Measurements from ENCODE around the gene CUEDC1.
A peak's percentile ranks its signal among the peaks of the same experiment; 100 is the strongest.
"Not testable (repeated sequence)": the region's sequence is repeated elsewhere in the genome, so short reads cannot be mapped to it uniquely, and the experiment has no call there.

The CUEDC1 gene

DNA sequence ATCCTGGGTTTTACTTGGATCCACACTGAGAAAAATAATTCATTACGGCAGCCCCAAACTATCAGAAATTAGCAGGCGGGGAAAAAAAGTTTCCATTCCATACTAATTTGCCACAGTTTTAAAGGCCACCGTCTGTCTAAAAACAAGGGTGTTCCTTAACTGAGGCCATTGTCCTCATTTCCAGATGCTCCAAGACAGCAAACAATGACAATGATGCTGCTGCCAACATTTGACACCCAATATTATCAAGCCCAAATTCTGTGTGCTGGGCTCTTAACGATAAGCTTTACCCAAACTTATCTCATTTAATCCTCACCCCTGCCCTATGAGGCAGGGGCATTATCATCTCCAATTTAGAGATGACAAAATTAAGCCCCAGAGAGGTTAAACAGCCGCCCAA, 26.3 kb downstream of the CUEDC1 start:
- Histone ChIP-seq H3K27ac (ENCODE audit: low read depth in 2 of 2, low read length in 2 of 2) (peak overlapping the region; percentile 4 to 48), H3K4me3 (ENCODE audit: low read length in 2 of 2) (no peak overlapping the region), H3K4me1 (ENCODE audit: control insufficient read depth in 2 of 2, insufficient read depth in 2 of 2, low read length in 2 of 2) (peaks cover 16 to 25% of the 10 kb centered on the region in 2 donors), H3K27me3 (ENCODE audit: control insufficient read depth in 2 of 2, insufficient read depth in 2 of 2, low read length in 2 of 2) (no peaks in the 10 kb centered on the region), H3K9ac (ENCODE audit: low read depth in 1 of 2, low read length in 2 of 2) (no peak overlapping the region), H3K9me3 (ENCODE audit: control insufficient read depth in 2 of 2, low read length in 2 of 2) (no peaks in the 10 kb centered on the region), H3K36me3 (ENCODE audit: control insufficient read depth in 2 of 2, insufficient read depth in 2 of 2, low read length in 2 of 2) (no peaks in the 10 kb centered on the region)

DNA sequence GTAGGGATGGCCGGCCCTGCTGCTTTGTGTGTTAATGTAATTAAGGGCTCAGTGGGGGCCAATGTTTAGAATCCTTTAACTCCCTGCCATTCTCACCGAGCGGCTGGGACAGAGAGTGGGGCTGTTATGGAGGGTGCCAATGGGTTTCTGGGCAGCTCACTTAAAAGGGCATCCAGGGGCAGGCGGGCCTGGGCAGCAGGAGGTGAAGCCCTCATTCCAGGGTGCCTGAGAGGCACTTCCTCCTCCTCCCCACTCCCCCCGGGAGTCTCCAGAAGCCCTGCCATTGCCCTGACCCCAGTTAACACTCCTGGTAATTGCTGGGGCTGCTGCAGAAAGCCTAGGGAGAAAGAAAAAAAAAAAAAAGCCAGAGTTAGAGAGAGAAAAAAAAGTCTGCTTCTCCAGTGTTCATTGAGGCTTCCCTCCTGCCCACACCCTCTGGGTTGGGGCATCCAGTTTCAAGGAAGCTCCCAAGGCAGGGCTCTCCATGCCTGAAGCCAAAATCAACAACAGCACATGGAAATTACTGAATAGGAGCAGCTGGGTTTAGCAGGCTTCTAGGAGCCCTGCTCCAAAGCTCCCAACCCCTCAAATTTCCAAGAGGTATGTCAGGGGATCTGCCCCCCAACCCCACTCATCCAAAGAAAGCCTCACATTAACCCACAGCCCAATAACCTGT, 28.0 kb downstream of the CUEDC1 start:
- Histone ChIP-seq H3K9ac (ENCODE audit: low read depth in 1 of 2, low read length in 2 of 2) (peak overlapping the region in 1 of 2 donors; percentile 29), H3K27ac (ENCODE audit: low read depth in 2 of 2, low read length in 2 of 2) (peak overlapping the region; percentile 34 to 77), H3K27me3 (ENCODE audit: control insufficient read depth in 2 of 2, insufficient read depth in 2 of 2, low read length in 2 of 2) (no peaks in the 10 kb centered on the region), H3K4me3 (ENCODE audit: low read length in 2 of 2) (no peak overlapping the region), H3K4me1 (ENCODE audit: control insufficient read depth in 2 of 2, insufficient read depth in 2 of 2, low read length in 2 of 2) (peaks cover 20 to 30% of the 10 kb centered on the region in 2 donors), H3K36me3 (ENCODE audit: control insufficient read depth in 2 of 2, insufficient read depth in 2 of 2, low read length in 2 of 2) (no peaks in the 10 kb centered on the region), H3K9me3 (ENCODE audit: control insufficient read depth in 2 of 2, low read length in 2 of 2) (no peaks in the 10 kb centered on the region)

DNA sequence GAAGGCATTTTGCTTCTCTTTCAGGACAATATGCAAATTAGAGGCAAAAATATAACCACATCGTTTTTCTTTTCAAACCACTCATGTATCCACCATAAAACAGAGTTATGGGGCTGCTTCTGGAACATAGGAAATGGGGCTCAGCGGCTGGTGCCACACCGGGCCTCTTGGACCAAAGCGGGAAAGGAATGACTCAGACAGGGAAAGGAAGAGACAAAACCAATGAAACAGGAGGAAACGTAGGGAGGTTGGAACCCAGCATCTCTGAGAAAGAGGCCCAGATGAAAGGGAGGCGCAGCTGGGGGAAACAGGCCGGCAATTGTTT, 28.5 kb downstream of the CUEDC1 start:
- peaks cover 23 to 32% of the 10 kb centered on the region in 2 donors for H3K4me1 ChIP-seq (ENCODE audit: control insufficient read depth in 2 of 2, insufficient read depth in 2 of 2, low read length in 2 of 2)
- peak overlapping the region in 1 of 2 donors; percentile 29 for H3K9ac ChIP-seq (ENCODE audit: low read depth in 1 of 2, low read length in 2 of 2)

DNA sequence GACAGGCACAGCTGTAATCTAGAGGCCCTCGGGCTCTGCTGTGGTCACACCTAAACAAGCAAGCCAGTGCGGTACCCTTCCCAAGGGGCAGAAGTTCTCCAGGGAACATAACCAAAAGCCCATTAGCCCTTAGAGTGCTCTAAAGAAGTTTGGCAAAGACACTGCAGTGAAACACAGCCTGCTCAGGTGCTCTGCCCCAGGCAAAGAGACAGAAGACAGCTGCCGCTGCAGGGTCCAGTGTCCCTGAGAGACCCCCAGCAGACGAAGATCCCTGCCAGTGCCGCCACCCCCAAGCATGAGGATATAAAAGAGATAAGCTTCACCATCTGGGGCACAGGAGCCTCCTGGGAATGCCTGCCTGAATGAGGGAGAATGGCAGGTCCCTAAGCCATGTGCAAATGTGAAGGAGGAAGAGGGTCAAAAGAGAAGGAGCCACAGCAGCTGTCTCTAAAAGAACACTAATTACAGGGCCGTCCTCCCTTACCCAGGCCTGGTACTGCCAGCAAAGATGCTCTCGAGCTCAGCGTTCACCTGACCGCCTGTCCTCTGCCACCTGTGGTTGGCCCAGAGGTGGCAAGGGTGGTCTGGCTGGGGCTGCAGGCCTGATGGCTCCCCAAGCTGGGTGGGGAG, 29.7 kb downstream of the CUEDC1 start:
- Histone ChIP-seq H3K9me3 (ENCODE audit: control insufficient read depth in 2 of 2, low read length in 2 of 2) (no peaks in the 10 kb centered on the region), H3K4me1 (ENCODE audit: control insufficient read depth in 2 of 2, insufficient read depth in 2 of 2, low read length in 2 of 2) (peaks cover 32 to 39% of the 10 kb centered on the region in 2 donors), H3K27ac (ENCODE audit: low read depth in 2 of 2, low read length in 2 of 2) (peak overlapping the region in 1 of 2 donors; percentile 4), H3K4me3 (ENCODE audit: low read length in 2 of 2) (no peak overlapping the region), H3K9ac (ENCODE audit: low read depth in 1 of 2, low read length in 2 of 2) (peak overlapping the region in 1 of 2 donors; percentile 32), H3K36me3 (ENCODE audit: control insufficient read depth in 2 of 2, insufficient read depth in 2 of 2, low read length in 2 of 2) (no peaks in the 10 kb centered on the region), H3K27me3 (ENCODE audit: control insufficient read depth in 2 of 2, insufficient read depth in 2 of 2, low read length in 2 of 2) (no peaks in the 10 kb centered on the region)

More for the DNA sequence above, 28.5 kb downstream of the CUEDC1 start:
- Histone ChIP-seq H3K27ac (ENCODE audit: low read depth in 2 of 2, low read length in 2 of 2) (peak overlapping the region; percentile 34 to 77), H3K4me3 (ENCODE audit: low read length in 2 of 2) (no peak overlapping the region), H3K36me3 (ENCODE audit: control insufficient read depth in 2 of 2, insufficient read depth in 2 of 2, low read length in 2 of 2) (no peaks in the 10 kb centered on the region), H3K27me3 (ENCODE audit: control insufficient read depth in 2 of 2, insufficient read depth in 2 of 2, low read length in 2 of 2) (no peaks in the 10 kb centered on the region), H3K9me3 (ENCODE audit: control insufficient read depth in 2 of 2, low read length in 2 of 2) (no peaks in the 10 kb centered on the region)

DNA sequence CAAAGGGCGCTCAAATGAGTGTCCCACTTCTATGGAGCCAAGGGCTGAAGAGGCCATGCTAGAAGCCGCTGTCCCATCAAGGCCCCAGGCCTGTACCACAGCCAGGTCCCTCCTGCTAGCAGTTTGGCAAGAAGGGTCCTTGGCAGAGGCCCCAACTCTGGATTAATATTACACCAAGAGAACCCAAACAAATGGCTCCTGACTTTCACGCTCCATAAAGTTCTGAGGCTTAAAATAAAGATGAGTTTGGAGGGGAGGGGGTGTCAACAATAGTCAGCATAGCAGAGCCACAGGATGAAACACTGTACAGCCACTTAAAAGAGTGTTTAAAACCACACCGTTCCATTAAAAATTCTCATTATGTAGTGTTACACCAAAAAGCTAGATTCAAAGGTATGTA, 30.5 kb downstream of the CUEDC1 start:
- Histone ChIP-seq H3K4me1 (ENCODE audit: control insufficient read depth in 2 of 2, insufficient read depth in 2 of 2, low read length in 2 of 2) (peaks cover 32 to 44% of the 10 kb centered on the region in 2 donors), H3K36me3 (ENCODE audit: control insufficient read depth in 2 of 2, insufficient read depth in 2 of 2, low read length in 2 of 2) (no peaks in the 10 kb centered on the region), H3K27ac (ENCODE audit: low read depth in 2 of 2, low read length in 2 of 2) (no peak overlapping the region), H3K9me3 (ENCODE audit: control insufficient read depth in 2 of 2, low read length in 2 of 2) (no peaks in the 10 kb centered on the region), H3K9ac (ENCODE audit: low read depth in 1 of 2, low read length in 2 of 2) (no peak overlapping the region), H3K4me3 (ENCODE audit: low read length in 2 of 2) (no peak overlapping the region), H3K27me3 (ENCODE audit: control insufficient read depth in 2 of 2, insufficient read depth in 2 of 2, low read length in 2 of 2) (no peaks in the 10 kb centered on the region)

DNA sequence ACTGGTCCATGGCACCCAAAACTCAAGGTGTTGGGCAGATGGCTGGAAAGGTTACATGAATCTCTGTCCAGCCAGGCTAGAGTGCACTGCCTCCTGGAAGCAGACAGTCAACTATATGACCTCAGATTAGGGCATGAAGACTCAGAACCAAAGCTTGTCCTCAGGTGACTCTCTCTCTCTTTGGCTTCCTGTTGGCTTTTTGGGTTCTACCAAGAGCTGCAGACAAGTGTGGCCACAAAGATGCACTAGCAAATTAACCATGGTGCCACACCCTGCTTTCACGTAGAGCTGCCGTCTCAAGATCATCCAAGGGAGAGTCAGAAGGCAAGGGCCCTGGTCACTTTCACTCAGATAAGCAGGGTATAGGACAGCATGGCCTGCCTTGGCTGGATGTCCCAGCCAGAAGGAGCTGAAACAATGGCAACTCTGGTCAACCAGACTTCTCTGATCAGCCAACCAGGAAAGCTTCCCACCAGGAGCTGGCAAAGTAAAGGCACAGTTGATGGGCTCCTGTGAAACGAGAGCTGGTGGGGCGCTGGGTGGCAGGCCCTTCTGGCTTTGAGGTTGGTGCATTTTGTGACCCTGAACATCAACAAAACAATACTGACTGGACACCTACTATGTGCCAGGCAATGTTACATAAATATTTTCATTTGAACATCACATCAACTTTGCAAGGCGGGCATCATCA, 31.9 kb downstream of the CUEDC1 start:
- no peaks in the 10 kb centered on the region for H3K9me3 ChIP-seq (ENCODE audit: control insufficient read depth in 2 of 2, low read length in 2 of 2)
- H3K4me1 ChIP-seq (ENCODE audit: control insufficient read depth in 2 of 2, insufficient read depth in 2 of 2, low read length in 2 of 2) = peaks cover 32 to 39% of the 10 kb centered on the region in 2 donors
- H3K9ac ChIP-seq (ENCODE audit: low read depth in 1 of 2, low read length in 2 of 2) = no peak overlapping the region
- no peak overlapping the region for H3K27ac ChIP-seq (ENCODE audit: low read depth in 2 of 2, low read length in 2 of 2)
- H3K36me3 ChIP-seq (ENCODE audit: control insufficient read depth in 2 of 2, insufficient read depth in 2 of 2, low read length in 2 of 2) = no peaks in the 10 kb centered on the region
- H3K27me3 ChIP-seq (ENCODE audit: control insufficient read depth in 2 of 2, insufficient read depth in 2 of 2, low read length in 2 of 2) = no peaks in the 10 kb centered on the region
- no peak overlapping the region for H3K4me3 ChIP-seq (ENCODE audit: low read length in 2 of 2)

DNA sequence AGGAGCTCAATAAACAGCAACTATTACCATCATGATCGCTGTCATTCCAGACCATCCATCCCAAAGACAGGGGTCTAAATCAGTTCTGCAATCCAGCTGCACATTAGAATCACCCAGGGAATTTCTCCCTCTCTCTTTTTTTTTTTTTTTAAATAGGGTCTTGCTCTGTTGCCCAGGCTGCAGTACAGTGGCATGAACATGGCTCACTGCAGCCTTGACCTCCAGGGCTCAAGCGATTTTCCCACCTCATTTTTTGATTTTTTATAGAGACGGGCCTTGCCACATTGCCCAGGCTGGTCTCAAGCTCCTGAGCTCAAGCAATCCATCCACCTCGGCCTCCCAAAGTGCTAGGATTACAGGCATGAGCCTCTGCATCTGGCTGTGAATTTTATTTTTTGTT, 32.5 kb downstream of the CUEDC1 start:
- peak overlapping the region; percentile 40 to 52 for H3K27ac ChIP-seq (ENCODE audit: low read depth in 2 of 2, low read length in 2 of 2)
- peaks cover 32 to 36% of the 10 kb centered on the region in 2 donors for H3K4me1 ChIP-seq (ENCODE audit: control insufficient read depth in 2 of 2, insufficient read depth in 2 of 2, low read length in 2 of 2)
- not testable (repeated sequence) for H3K4me3 ChIP-seq (ENCODE audit: low read length in 2 of 2); H3K36me3 ChIP-seq (ENCODE audit: control insufficient read depth in 2 of 2, insufficient read depth in 2 of 2, low read length in 2 of 2); H3K9ac ChIP-seq (ENCODE audit: low read depth in 1 of 2, low read length in 2 of 2); H3K27me3 ChIP-seq (ENCODE audit: control insufficient read depth in 2 of 2, insufficient read depth in 2 of 2, low read length in 2 of 2); H3K9me3 ChIP-seq (ENCODE audit: control insufficient read depth in 2 of 2, low read length in 2 of 2)

DNA sequence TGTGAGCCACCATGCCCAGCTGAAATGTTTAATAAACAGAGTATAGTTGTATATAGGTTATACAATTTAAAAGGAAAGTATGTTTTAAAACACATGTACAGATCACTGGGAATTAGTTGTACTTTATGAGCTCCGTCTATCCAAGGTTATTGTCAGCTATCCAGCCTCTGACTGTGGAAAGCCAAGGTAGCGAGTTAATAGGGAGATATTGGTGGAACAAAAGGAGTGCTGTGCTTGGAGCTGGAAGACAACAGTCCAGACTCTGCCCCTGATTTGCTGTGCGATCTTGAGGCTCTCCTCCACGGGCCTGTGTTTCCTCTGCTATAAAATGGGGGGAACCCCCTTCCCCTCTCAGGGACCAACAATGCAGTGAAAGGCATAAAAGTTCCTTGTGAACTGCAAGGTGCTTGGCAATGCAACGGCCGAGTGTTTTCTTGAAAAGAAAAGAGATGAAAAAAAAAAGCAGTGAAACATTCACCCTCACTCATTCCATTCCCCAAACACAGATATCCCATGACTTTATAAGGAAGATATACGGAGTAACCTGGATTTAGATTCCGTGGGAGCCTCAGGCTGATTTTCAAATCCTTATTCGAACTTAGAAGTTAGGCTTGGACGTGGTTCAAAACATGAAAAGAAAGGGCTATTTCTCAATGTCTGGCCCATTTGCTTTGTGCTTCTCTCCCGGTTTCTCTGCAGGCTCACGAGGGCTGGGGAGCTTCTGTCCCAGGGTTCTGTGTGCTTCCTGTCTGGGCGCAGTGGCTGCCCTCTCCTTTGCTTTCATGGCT, 34.1 kb downstream of the CUEDC1 start:
- no peaks in the 10 kb centered on the region for H3K9me3 ChIP-seq (ENCODE audit: control insufficient read depth in 2 of 2, low read length in 2 of 2)
- peak overlapping the region in 1 of 2 donors; percentile 27 for H3K9ac ChIP-seq (ENCODE audit: low read depth in 1 of 2, low read length in 2 of 2)
- H3K27ac ChIP-seq (ENCODE audit: low read depth in 2 of 2, low read length in 2 of 2) = peak overlapping the region; percentile 40 to 52
- no peak overlapping the region for H3K4me3 ChIP-seq (ENCODE audit: low read length in 2 of 2)
- H3K36me3 ChIP-seq (ENCODE audit: control insufficient read depth in 2 of 2, insufficient read depth in 2 of 2, low read length in 2 of 2) = no peaks in the 10 kb centered on the region
- H3K27me3 ChIP-seq (ENCODE audit: control insufficient read depth in 2 of 2, insufficient read depth in 2 of 2, low read length in 2 of 2) = no peaks in the 10 kb centered on the region
- H3K4me1 ChIP-seq (ENCODE audit: control insufficient read depth in 2 of 2, insufficient read depth in 2 of 2, low read length in 2 of 2) = peaks cover 23 to 24% of the 10 kb centered on the region in 2 donors

DNA sequence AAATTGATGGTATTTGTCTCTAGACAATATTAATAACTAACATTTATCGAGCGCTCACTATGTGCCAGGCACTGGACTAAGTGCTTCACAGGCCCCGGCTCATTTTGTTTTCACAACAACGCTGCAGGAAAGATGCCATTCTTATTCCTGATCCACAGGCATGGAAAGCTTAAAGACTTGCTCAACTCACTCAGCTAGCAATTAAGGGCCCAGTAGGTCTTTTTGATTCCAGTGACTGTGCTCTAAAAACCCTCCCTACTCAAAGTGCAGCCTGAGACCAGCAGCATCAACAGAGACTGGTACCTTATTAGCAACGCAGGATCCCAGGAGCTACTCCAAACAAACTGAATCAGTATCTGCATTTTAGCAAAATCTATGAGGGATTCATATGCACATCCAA, 35.3 kb downstream of the CUEDC1 start:
- Histone ChIP-seq H3K9ac (ENCODE audit: low read depth in 1 of 2, low read length in 2 of 2) (no peak overlapping the region), H3K36me3 (ENCODE audit: control insufficient read depth in 2 of 2, insufficient read depth in 2 of 2, low read length in 2 of 2) (no peaks in the 10 kb centered on the region), H3K9me3 (ENCODE audit: control insufficient read depth in 2 of 2, low read length in 2 of 2) (no peaks in the 10 kb centered on the region), H3K4me1 (ENCODE audit: control insufficient read depth in 2 of 2, insufficient read depth in 2 of 2, low read length in 2 of 2) (peaks cover 18 to 24% of the 10 kb centered on the region in 2 donors), H3K27ac (ENCODE audit: low read depth in 2 of 2, low read length in 2 of 2) (no peak overlapping the region), H3K4me3 (ENCODE audit: low read length in 2 of 2) (no peak overlapping the region), H3K27me3 (ENCODE audit: control insufficient read depth in 2 of 2, insufficient read depth in 2 of 2, low read length in 2 of 2) (no peaks in the 10 kb centered on the region)
